Endothelial cell of umbilical vein (primary cell): Measurements from ENCODE around the gene KLF13. TPM values are rescaled to one million over a fixed set of nuclear protein-coding genes. Genes with fewer than 3 reads are reported as not detected.

Source experiments
- BruUV-seq: library from RNA; stranded (reverse); fragments of 400-500 nt; replicated peaks from 2 replicates; lab custom pipeline; 2021; lab: Mats Ljungman, UMichigan
- CTCF ChIA-PET: fragments of 300-600, 350-600 bp; sonication (Branson Sonifier 250); formaldehyde crosslinking; loops from one replicate; lab custom pipeline; 2021; ENCODE audit warnings: antibody characterized with exemption, inconsistent platforms; lab: Charles Lee
- POLR2A ChIA-PET: fragments of 300-600, 350-600 bp; sonication (Branson Sonifier 250); formaldehyde crosslinking; loops from one replicate; lab custom pipeline; 2021; ENCODE audit warnings: antibody characterized with exemption, inconsistent platforms; lab: Charles Lee
- DNase-seq: peaks from one replicate; pipeline ENCODE4 v3.0.0-alpha.2; 2011; ENCODE audit warnings: low read depth, low spot score
- FAIRE-seq: peaks from 2 replicates; lab custom pipeline; 2011; peaks lifted over from hg19 to GRCh38; lab: Jason Lieb, UNC
- H2AFZ ChIP-seq: 2 replicates; pipeline ENCODE4 v1.6.0; 2012; ENCODE audit warnings: low read depth, low read length, control low read depth, inconsistent platforms
- H3K27ac ChIP-seq: 2 replicates; pipeline ENCODE4 v1.5.1; 2011; ENCODE audit warnings: low read depth, mild to moderate bottlenecking, control low read depth, low read length, moderate library complexity; ENCODE audit not compliant: insufficient read depth
- H3K27me3 ChIP-seq, 2 experiments: 2 replicates each; pipeline versions ENCODE4 v1.6.0 to v1.6.1; 2011; ENCODE audit warnings: low read length in 2 of 2, mixed read lengths in 1 of 2; ENCODE audit not compliant: control insufficient read depth in 2 of 2, insufficient read depth in 2 of 2
- H3K36me3 ChIP-seq, 2 experiments: 2 replicates in 1 of 2; 3 replicates in 1 of 2; pipeline ENCODE4 v1.5.1; 2011; ENCODE audit warnings: low read length in 2 of 2, mild to moderate bottlenecking in 1 of 2, moderate library complexity in 1 of 2; ENCODE audit not compliant: control insufficient read depth in 2 of 2, insufficient read depth in 2 of 2; ENCODE audit errors: extremely low read depth in 1 of 2
- H3K4me1 ChIP-seq: 3 replicates; pipeline ENCODE4 v1.5.1; 2011; ENCODE audit warnings: mild to moderate bottlenecking, low read length; ENCODE audit not compliant: control insufficient read depth, insufficient read depth; ENCODE audit errors: extremely low read depth
- H3K4me2 ChIP-seq: 2 replicates; pipeline ENCODE4 v1.6.1; 2011; ENCODE audit warnings: low read length, control low read depth, mixed read lengths; ENCODE audit not compliant: insufficient read depth
- H3K4me3 ChIP-seq, 3 experiments: fragments of 200-600 bp in 1 of 3; sonication (generic), shearing (Covaris generic) in 1 of 3; replicated peaks in 1 of 3; 2 replicates each; pipeline ENCODE4 v1.5.1; 2011 to 2016; ENCODE audit warnings: control low read depth in 3 of 3, low read length in 3 of 3, mild to moderate bottlenecking in 2 of 3, inconsistent platforms in 1 of 3, low read depth in 1 of 3, moderate library complexity in 1 of 3; ENCODE audit not compliant: insufficient read depth in 1 of 3
- H3K79me2 ChIP-seq: 2 replicates; pipeline ENCODE4 v1.6.0; 2012; ENCODE audit warnings: low read length, inconsistent platforms; ENCODE audit not compliant: control insufficient read depth, insufficient read depth
- H3K9ac ChIP-seq: replicated peaks from 2 replicates; pipeline ENCODE3; 2011; ENCODE audit warnings: low read length, control low read depth; ENCODE audit not compliant: insufficient read depth; ENCODE audit errors: extremely low read depth
- H3K9me1 ChIP-seq: replicated peaks from 3 replicates; pipeline ENCODE4 v1.6.0; 2011; ENCODE audit warnings: mild to moderate bottlenecking, low read length; ENCODE audit not compliant: control insufficient read depth, insufficient read depth; ENCODE audit errors: extremely low read depth
- H3K9me3 ChIP-seq: replicated peaks from 2 replicates; pipeline ENCODE4 v1.5.1; 2012; ENCODE audit warnings: low read length, inconsistent platforms; ENCODE audit not compliant: control insufficient read depth, insufficient read depth
- H4K20me1 ChIP-seq: replicated peaks from 2 replicates; pipeline ENCODE3; 2011; ENCODE audit warnings: mild to moderate bottlenecking, low read length; ENCODE audit not compliant: control insufficient read depth, insufficient read depth; ENCODE audit errors: extremely low read depth
- EZH2 ChIP-seq: IDR thresholded peaks from 2 replicates; pipeline ENCODE4 v1.6.1; 2012; ENCODE audit warnings: borderline replicate concordance, low read depth, mild to moderate bottlenecking, moderate library complexity, low read length, inconsistent platforms; ENCODE audit not compliant: severe bottlenecking
- GATA2 ChIP-seq: IDR thresholded peaks from 2 replicates; pipeline ENCODE4 v1.7.0; 2011; ENCODE audit warnings: low read depth, mild to moderate bottlenecking, moderate library complexity, mixed read lengths, low read length; ENCODE audit not compliant: insufficient read length, insufficient read depth
- JUN ChIP-seq: IDR thresholded peaks from 2 replicates; pipeline ENCODE4 v1.6.1; 2011; ENCODE audit warnings: borderline replicate concordance, low read depth; ENCODE audit not compliant: insufficient read length, insufficient read depth
- MYC ChIP-seq: IDR thresholded peaks from one replicate; pipeline ENCODE4 v1.6.1; 2011; ENCODE audit warnings: mild to moderate bottlenecking, low read depth, low read length
- POLR2A ChIP-seq: IDR thresholded peaks from 2 replicates; pipeline ENCODE4 v1.6.1; 2012; ENCODE audit warnings: low read depth, mild to moderate bottlenecking, control low read depth, low read length
- POLR2AphosphoS5 ChIP-seq: IDR thresholded peaks from 2 replicates; pipeline ENCODE4 v1.6.1; 2012; ENCODE audit warnings: low read depth, mild to moderate bottlenecking, control low read depth, low read length, moderate library complexity; ENCODE audit not compliant: insufficient read depth
- dilution Hi-C: fragments of 300-500 bp; cut with MboI; formaldehyde crosslinking; loops from one replicate; pipeline ENCODE4 v1.15.0; 2019; ENCODE audit warnings: low sequenced_read_pairs; ENCODE audit not compliant: extremely low pct_ligation_motif_present
- intact Hi-C: fragments of 100-400 bp; cut with micrococcal nuclease; formaldehyde crosslinking; loops from one replicate; pipeline ENCODE4 v1.10.0; 2022
- polyA plus RNA-seq, 4 experiments: library from polyadenylated mRNA; depleted of rRNA in 3 of 4; stranded (reverse) in 3 of 4; unstranded in 1 of 4; fragments of >200 nt; gene quantifications; 2 replicates each; pipeline versions ENCODE4 v1.2.1 to v1.2.3, GENCODE V29; 2011 to 2012; ENCODE audit warnings: missing spikeins in 1 of 4
- total RNA-seq: library from RNA; stranded (reverse); gene quantifications from 2 replicates; pipeline ENCODE4 v1.2.3, GENCODE V29; 2021
- TF ChIP-seq, protein P1 (sequence below): IDR thresholded peaks from 2 replicates; pipeline ENCODE4 v1.6.1; 2011; ENCODE audit not compliant: insufficient read depth, insufficient read length
- TF ChIP-seq, protein P2 (sequence below), 2 donors: IDR thresholded peaks; 1 replicate in 1 of 2; 2 replicates in 1 of 2; pipeline ENCODE4 v1.5.1; 2011; ENCODE audit warnings: low read length in 2 of 2, mild to moderate bottlenecking in 2 of 2, moderate library complexity in 2 of 2, control low read depth in 1 of 2, inconsistent platforms in 1 of 2, low read depth in 1 of 2; ENCODE audit not compliant: insufficient read depth in 1 of 2; ENCODE audit errors: extremely low read depth in 1 of 2

The KLF13 gene
- total and polyA plus RNA-seq, 2 donors (not counting 3 experiments of a cell fraction or from before 2014, with no cell fraction given): 10.1 to 31.9 TPM

DNA sequence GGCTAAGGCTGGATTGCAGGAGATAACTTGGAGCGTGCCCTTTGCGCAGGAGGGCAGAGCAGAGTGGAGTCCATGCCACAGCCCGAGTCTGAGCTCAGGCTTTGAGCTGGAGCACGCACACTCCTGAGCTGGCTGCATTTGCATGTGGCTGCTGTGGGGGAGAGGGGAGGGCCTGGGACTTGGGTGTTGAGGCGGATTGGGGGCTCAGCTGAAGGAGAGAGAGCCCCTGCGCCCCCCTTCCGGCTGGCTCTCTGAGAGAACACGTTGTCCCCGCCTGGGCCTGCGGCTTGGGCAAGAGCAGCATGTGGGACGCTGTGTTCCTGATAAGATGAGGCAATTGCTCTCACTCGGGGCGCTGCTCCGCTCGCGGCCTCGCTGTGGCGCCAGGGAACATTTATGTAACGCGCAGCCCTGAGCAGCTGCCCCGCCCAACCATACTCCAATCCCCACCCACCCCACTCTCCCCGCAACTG lies 39.1 kb downstream of the KLF13 start:
- Histone ChIP-seq H3K27ac (no peak overlapping the region), H3K4me2 (no peak overlapping the region), H3K4me1 (peaks cover 7% of the 10 kb centered on the region), H2AFZ (no peak overlapping the region), H4K20me1 (no peaks in the 10 kb centered on the region), H3K9me3 (no peaks in the 10 kb centered on the region), H3K27me3 (no peaks in the 10 kb centered on the region), H3K79me2 (peaks cover 3% of the 10 kb centered on the region), H3K9ac (no peak overlapping the region), H3K4me3 (no peak overlapping the region), H3K36me3 (no peaks in the 10 kb centered on the region), H3K9me1 (no peaks in the 10 kb centered on the region)
- POLR2A ChIA-PET: no interaction called here
- no TSS peak for BruUV-seq
- intact Hi-C loops: loop anchor here (5.0 kb wide), 1 partner anchor 38 kb away; the partner anchor contains the start of gene KLF13
- no peak for TF ChIP-seq JUN
- no peak for TF ChIP-seq POLR2AphosphoS5
- no peak for TF ChIP-seq GATA2
- TF ChIP-seq, protein P1, sequence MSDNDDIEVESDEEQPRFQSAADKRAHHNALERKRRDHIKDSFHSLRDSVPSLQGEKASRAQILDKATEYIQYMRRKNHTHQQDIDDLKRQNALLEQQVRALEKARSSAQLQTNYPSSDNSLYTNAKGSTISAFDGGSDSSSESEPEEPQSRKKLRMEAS: no peak
- TF ChIP-seq EZH2: no peak
- no peak for TF ChIP-seq MYC
- TF ChIP-seq POLR2A: no peak
- TF ChIP-seq, protein P2, sequence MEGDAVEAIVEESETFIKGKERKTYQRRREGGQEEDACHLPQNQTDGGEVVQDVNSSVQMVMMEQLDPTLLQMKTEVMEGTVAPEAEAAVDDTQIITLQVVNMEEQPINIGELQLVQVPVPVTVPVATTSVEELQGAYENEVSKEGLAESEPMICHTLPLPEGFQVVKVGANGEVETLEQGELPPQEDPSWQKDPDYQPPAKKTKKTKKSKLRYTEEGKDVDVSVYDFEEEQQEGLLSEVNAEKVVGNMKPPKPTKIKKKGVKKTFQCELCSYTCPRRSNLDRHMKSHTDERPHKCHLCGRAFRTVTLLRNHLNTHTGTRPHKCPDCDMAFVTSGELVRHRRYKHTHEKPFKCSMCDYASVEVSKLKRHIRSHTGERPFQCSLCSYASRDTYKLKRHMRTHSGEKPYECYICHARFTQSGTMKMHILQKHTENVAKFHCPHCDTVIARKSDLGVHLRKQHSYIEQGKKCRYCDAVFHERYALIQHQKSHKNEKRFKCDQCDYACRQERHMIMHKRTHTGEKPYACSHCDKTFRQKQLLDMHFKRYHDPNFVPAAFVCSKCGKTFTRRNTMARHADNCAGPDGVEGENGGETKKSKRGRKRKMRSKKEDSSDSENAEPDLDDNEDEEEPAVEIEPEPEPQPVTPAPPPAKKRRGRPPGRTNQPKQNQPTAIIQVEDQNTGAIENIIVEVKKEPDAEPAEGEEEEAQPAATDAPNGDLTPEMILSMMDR (IDR thresholded peaks at IDR 0.05; ENCODE audit: extremely low read depth in 1 of 2, insufficient read depth in 1 of 2, low read depth in 1 of 2, low read length in 2 of 2): peak in 1 of 2 donors; percentile 20
- dilution Hi-C loops: no loop called here
- FAIRE-seq: no peak
- CTCF ChIA-PET: interaction anchor here (0.7 to 2.9 kb wide), 9 partner anchors 11 to 127 kb away, joined by 3 to 12 read pairs (median 4); no protein-coding TSS in a partner anchor
- DNase-seq: no peak
